Activated CD4-positive, alpha-beta T cell treated with anti-CD3 and anti-CD28 coated beads, Interleukin-2, amount 50 U/mL, for 1 hour (primary cell): Measurements from ENCODE around the gene TUBA3D.
"Not testable (repeated sequence)": the region's sequence is repeated elsewhere in the genome, so short reads cannot be mapped to it uniquely, and the experiment has no call there.

Experiments
- DNase-seq: peaks from one replicate; pipeline ENCODE4 v3.0.0-alpha.2; 2020

TUBA3D gene

DNA sequence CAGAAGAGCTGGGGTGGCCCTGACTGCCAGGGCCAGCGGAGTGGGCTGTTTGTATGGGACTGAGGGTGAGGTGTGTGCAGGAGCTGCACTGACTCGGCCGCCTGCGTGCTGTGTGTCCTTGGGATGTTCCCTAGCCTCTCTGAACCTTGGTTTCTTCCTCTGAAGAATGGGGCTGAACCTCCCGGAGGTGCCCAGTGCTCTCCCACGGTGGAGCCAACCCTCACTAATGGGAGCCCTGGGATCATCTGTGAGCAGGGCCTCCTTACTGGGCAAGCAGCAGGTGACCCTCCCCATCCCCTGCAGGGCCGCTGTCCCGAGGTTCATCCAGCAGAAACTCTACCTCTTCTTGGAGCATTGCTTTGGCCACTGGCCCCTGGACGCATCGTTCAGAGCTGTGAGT is 40.1 kb downstream of the TUBA3D start:
- DNase-seq: no peak

DNA sequence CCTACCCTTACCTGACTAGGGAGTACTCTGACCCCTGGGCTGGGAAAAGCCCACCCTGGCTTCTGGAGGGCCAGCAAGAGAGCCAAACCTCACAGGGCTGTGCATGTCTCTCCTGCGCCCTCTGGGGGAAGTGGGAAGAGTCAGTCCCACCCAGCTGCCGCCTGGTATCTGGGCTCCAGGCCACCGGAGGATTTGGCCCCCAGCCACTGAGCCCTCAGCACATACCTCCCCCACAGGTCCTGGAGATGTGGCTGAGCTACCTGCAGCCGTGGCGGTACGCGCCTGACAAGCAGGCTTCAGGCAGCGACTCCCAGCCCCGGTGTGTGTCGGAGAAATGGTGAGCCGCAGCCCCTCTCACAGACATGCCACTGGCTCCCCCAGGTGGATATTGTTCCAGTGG is 40.7 kb downstream of the TUBA3D start:
- DNase-seq: not testable (repeated sequence)

DNA sequence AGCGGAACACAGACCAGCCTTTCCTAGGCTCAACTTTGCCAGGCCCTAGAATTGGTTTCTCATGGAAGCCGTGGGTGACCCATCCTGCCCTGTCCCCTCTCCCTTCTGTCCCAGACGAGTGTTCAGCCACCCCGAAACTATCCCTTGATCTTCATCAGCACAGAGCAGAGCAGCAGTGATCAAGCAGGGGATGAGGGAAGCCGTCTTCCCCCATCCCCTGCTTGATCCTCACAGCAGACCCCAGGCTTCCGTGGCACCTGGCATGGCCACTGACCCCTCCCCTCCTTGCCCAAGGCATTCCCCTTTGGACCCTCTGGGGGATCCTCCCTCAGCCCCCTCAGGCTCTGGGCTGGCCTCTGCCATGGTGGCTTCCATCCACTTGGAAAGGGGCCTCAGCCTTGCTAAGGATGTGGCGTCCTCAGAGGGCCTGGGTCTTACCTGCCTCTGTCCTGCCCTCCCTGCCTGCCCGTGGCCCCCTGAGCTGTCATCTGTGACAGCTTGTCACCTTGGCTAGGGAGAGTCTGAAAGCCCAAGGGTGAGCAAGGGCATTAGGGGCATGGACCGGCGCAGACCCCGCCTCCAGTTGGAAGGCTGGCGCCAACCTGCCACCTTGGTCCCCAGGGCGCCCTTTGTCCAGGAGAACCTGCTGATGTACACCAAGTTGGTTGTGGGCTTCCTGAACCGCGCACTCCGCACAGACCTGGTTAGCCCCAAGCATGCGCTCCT is 41.4 kb downstream of the TUBA3D start:
- no peak for DNase-seq

DNA sequence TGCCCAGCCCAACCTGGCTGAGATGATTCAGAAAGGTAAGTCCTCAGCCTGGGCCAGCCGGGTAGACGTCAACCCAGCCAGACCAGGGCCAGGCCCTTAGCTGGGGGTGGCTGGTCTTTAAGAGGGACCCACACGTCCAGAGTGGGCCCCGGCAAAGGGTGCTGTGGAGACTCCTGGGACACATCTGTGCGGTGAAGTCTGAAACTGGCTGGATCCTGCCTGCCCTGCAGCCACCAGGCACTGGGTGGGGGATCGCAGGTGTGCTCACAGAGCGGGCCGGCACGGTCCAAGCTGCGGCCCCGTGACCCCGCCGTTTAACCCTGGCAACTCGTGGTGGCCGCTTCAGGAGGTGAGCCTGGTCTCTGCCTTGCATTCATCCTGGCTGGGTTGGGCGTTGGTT is 41.9 kb downstream of the TUBA3D start:
- not testable (repeated sequence) for DNase-seq

DNA sequence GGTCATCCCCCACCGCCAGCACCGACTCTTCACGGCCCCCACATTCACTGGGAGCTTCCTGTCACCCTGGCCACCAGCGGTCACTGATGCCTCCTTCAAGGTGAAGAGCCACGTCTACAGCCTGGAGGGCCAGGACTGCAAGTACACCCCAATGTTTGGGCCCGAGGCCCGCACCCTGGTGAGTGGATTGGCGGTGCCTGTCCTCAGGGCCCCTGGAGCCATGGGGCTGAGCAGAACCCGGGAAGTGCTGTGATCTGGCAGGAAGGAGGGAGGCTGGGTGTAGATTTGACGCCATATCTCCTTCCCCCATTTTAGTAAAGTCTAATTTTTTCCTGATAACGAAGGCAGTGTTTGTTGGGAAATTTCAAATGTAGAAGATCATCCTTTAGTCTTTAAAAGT is 42.6 kb downstream of the TUBA3D start:
- not testable (repeated sequence) for DNase-seq

DNA sequence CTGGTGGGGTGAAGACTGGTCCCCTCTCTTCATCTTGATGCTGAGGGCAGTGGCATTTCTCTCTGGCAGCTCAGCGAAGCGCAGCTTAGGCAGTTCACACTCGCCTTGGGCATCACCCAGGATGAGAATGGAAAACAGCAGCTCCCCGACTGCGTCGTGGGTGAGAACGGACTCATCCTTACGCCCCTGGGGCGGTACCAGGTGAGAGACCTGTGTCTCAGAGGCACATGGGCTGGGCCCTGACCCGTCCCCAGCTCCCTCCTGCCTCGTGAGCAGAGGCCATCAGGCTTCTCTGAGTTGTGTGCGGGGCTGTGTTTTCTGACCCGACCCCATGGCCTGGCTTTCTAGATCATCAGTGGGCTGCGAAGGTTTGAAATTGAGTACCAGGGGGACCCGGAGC is 43.5 kb downstream of the TUBA3D start:
- DNase-seq: no peak

DNA sequence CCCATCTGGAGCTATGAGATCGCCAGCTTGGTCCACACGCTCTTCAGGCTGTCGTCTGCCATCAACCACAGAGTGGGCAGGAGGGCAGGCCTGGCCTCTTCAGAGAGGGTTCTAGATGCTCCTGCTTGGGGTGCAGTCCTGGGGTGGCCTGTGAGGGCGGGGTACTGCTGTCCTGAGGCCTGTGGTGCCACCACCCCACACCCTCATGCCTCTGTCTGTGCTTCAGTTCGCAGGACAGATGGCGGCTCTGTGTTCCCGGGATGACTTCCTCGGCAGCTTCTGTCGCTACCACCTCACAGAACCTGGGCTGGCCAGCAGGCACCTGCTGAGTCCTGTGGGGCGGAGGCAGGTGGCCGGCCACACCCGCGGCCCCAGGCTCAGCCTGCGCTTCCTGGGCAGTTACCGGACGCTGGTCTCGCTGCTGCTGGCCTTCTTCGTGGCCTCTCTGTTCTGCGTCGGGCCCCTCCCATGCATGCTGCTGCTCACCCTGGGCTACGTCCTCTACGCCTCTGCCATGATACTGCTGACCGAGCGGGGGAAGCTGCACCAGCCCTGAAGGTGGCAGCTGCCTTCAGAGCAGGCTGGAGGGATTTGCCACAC is 44.1 kb downstream of the TUBA3D start:
- DNase-seq: not testable (repeated sequence)

DNA sequence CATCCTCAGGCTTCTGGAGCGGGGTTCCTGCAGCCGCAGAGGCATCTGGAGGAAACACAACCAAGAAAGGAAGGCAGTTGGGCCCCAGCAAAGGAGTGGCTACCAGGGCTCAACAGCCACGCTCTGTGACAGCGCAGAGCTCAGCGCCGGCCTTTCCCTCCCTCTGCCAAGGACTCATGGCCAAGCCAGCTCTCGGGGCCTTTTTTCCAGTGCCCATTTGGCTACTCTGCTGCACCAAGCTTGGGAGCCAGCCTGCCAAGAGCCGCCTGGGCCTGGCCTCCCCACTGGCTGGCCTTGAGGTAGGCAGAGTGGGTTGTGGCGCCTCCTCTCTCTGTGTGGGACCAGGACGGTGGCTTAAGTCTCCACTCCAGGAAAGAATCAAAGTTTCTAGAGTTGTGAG is 44.6 kb downstream of the TUBA3D start:
- no peak for DNase-seq

DNA sequence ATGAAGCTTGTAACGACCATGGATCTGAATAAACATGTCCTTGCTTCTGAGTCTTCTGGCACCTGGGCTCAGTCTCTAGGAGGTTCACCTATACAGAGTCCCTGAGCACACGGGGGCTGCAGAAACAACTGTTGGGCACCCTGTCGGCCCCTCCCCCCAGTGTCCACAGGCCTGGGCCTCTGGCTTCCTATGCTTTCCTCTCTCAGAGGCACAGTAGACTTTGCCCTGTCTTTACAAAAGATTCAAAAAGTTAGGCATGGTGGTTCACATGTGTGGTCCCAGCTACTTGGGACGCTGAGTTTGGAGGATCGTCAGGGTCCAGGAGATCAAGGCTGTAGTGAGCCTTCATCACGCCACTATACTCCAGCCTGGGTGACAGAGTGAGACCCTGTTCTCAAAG is 45.6 kb downstream of the TUBA3D start:
- DNase-seq: not testable (repeated sequence)

DNA sequence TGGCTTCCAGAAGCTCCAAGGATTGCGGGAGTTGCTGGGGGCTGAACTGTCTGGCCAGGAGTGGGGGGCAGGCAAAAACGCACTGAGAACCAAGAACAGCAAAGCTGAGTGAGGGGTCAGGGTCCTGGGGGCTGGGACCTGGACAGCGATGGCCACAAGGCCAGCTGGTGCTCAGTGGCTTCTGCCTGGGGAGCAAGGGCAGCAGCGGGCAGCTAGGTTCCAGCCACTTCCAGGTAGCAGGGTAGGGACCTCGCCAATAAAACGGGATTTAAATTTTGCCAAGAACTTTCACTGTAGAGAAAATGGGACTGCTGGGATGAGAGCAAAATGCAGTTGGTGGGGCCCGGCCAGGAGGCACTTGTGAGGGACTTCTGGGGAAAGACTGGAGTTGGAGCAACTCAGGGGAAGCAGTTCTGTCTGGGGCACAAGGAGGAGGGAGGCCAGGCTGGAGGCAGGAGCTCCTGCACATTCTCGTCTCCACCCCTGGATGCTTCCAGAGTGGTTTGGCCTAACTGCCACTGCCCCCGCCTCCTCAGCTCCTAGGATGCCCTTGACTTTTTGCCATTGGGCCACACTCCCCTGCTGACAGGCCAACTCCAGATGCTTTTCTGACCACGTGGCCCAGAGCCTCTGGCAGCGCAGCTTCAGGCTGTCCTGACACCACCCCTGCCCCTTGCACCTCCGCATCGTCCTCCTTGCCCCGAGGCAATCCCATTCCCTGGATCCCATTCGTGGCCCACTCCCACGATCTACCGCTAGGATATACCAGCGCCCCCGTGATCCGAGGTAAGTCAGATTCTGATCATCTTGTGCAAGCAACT is 46.3 kb downstream of the TUBA3D start:
- DNase-seq: no peak

DNA sequence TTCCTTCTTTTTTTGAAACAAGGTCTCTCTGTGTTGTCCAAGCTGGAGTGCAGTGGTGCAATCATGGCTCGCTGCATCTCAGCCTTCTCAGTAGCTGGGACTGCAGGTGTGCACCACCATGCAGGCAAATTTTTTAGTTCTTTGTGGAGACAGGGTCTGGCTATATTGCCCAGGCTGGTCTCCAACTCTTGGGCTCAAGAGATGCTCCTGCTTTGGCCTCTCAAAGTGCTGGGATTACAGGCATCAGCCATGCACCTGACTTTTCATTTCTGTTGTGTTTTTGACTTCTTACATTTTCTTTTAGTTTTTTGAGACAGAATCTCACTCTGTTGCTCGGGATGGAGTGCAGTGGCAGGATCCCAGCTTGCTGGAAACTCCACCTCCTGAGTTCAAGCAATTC is 49.3 kb downstream of the TUBA3D start:
- not testable (repeated sequence) for DNase-seq

DNA sequence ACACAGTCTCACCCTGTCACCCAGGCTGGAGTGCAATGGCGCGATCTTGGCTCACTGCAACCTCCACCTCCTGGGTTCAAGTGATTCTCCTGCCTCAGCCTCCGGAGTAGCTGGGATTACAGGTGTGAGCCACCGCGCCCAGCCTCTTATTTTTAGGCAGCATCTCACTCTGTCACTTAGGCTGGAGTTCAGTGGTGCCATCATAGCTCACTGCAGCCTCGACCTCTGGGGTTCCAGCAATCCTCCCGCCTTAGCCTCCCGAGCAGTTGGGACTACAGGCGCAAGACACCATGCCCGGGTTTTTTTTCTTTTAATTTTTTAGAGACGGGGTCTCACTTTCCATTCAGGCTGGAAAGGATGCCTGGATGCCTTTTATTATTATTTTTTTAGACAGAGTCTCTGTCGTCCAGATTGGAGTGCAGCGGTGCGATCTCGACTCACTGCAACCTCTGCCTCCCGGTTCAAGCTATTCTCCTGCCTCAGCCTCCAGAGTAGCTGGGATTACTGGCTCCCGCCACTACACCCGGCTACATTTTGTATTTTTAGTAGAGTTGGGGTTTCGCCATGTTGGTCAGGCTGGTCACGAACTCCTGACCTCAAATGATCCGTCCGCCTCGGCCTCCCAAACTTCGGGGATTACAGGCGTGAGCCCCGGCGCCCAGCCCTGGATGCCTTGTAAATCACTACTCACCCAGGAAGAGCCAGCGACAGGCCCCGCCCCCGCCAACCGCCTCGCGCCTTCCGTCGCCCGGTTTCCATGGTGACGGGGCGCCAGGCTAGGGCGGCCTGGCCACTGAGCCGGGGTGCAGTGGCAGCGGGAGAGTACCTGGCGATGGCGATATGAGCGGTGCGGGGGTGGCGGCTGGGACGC is 51.4 kb downstream of the TUBA3D start, which contains the start of gene CCDC74A:
Gene CCDC74A, plus strand, starts transcription at position 758 of the 871 bp plus-strand sequence. Its CDS starts 83 bp downstream, at position 841.
- DNase-seq: peak; percentile 79

DNA sequence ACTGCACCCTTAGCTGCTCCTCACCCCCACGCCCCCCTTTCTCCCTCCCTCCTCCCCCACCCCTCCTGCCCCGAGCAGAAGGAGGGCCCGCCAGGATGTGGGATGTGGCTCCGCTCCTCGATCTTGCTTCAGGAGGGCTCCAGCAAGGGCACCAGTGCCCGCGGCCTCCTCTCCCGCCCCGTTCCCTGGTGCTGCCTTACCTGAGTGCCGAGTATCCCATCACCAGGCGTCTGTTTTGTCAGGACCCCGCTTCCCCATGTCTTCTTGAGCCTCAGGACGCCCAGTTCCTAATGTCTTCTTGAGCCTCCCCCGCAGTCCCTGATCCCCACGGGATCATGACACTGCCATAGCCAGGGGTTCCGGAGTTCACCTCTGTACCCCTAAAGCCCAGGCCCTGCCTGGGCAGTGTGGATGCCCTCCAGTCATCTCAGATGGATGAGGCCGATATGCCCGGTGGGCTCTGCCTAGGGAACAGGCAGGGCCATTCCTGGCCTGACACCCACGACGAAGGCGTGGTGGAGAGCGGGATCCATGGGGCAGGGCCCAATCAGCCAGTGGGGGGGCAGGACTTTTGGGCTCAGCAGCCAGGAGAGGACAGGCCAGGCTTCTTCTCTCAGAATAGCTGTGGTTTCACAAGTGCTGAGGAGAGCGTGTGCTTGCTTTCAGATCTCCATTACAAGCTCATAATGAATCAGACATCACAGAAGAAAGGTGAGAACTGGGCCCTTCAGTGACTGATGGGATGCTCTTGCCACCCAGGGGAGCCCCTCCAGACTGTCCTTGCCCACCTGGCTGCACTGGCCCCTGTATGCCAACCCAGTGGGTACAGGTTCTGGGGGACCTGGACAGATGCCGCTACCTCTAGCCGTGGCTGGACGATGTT is 53.3 kb downstream of the TUBA3D start:
- DNase-seq: not testable (repeated sequence)

DNA sequence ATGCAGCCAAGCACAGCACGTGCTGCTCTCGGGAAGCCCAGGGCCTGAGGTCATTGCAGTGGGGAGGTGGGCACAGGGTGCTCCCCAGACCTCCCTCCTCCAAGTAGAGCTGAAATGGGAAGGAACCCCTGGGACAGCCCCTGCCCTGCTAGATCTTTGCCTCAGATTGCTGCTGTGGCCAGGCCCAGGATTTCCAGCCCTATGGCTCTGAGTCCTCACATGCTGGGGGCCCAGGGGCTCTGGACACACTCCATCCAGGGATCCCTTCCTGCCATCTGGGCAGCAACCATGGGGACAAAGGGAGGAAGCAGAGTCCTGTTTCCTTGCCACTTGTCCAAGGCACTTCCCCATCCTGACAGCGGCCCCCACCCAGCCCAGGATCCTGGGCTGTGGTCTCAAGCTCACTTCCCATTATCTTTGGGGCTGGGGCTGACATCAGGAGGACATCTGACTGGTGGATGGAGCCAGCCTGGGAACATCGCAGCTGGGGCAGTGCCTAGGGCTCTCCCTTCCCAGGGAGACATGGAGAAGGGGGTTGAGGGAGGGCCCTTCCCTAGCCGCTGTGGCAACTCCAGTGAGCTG is 54.0 kb downstream of the TUBA3D start:
- DNase-seq: not testable (repeated sequence)

DNA sequence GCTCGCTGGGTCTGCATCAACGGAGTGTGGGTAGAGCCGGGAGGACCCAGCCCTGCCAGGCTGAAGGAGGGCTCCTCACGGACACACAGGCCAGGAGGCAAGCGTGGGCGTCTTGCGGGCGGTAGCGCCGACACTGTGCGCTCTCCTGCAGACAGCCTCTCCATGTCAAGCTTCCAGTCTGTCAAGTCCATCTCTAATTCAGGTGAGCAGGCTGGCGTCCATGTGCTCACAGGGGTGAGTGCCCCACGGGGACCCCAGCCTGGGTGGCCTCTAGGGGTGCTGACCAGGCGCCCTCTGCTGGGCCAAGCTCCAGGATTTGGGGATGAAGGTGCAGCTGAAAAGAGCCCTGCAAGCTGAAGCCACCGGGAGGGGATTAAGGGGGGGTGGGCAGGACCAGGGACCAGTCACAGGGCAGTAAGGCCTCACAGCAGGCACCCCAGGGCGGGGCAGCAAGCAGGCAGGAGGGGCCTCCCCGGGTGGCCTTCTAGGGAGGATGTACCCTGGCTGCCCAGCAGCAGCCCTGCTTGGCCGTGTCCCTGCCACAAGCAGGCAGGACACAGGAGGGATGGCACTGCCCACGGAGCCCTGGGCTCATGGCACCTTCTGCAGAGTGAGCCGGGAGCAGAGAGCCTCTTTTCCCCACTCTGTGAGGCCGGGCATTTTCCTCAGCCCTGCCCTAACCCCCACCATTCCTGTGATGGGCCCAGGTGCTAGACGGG is 54.9 kb downstream of the TUBA3D start:
- not testable (repeated sequence) for DNase-seq

DNA sequence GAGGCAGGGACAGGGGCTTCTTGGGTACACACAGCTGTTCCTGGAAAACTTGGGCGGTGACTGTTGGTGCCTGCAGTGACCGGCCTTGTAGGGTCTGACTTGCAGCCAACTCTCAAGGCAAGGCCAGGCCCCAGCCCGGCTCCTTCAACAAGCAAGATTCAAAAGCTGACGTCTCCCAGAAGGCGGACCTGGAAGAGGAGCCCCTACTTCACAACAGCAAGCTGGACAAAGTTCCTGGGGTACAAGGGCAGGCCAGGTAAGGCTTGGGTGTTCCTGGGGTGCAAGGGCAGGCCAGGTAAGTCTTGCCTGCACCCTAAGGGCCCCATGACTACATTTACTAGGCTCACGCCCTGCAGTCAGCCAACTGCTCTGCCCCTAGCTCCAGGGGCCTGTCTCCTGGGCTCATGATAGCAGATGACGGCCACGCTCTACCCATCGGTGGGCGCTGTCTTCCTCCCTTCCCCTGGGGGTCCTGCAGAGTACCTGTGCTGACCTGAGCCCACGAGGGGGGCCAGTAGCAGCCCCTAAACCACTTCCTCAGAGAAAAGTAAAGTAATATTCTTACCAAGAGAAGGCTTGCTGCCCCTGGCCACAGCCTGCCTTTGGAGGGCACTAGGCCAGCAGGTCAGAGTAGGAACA is 55.7 kb downstream of the TUBA3D start:
- not testable (repeated sequence) for DNase-seq
